Caco-2 (cell line): ENCODE measurements around the gene GALR2. TPM values are rescaled to one million over a fixed set of nuclear protein-coding genes. Genes with fewer than 3 reads are reported as not detected.
A peak's percentile ranks its signal among the peaks of the same experiment; 100 is the strongest.

Experiments used
- BruUV-seq: library from RNA; stranded (reverse); fragments of 400-500 nt; replicated peaks from 2 replicates; lab custom pipeline; 2021; lab: Mats Ljungman, UMichigan
- CTCF ChIA-PET: fragments of 300-600 bp; sonication (Branson Sonifier 250); formaldehyde crosslinking; loops from one replicate; lab custom pipeline; 2022; ENCODE audit warnings: antibody characterized with exemption; lab: Charles Lee
- POLR2A ChIA-PET: fragments of 300-600 bp; sonication (Branson Sonifier 250); formaldehyde crosslinking; loops from one replicate; lab custom pipeline; 2022; ENCODE audit warnings: antibody characterized with exemption; lab: Charles Lee
- DNase-seq, 2 experiments: peaks; one replicate each; pipeline versions ENCODE4 v3.0.0 to v3.0.0-alpha.2; 2020 to 2022
- H3K27me3 ChIP-seq: replicated peaks from 2 replicates; pipeline ENCODE4 v1.6.0; 2011; ENCODE audit warnings: low read length; ENCODE audit not compliant: control insufficient read depth, insufficient read depth
- H3K36me3 ChIP-seq: 2 replicates; pipeline ENCODE4 v1.5.1; 2011; ENCODE audit warnings: low read length; ENCODE audit not compliant: control insufficient read depth, insufficient read depth
- H3K4me1 ChIP-seq: fragments of 250-450 bp; sonication (Bioruptor Pico); 2 replicates; pipeline ENCODE4 v1.5.1; 2020; ENCODE audit warnings: mild to moderate bottlenecking
- H3K4me3 ChIP-seq: 2 replicates; pipeline ENCODE4 v1.5.1; 2011; ENCODE audit warnings: low read depth, mild to moderate bottlenecking, control low read depth, low read length
- H3K9me3 ChIP-seq: fragments of 250-450 bp; sonication (Bioruptor Pico); 2 replicates; pipeline ENCODE4 v1.5.1; 2020; ENCODE audit warnings: mild to moderate bottlenecking, moderate library complexity
- H3K27ac Mint-ChIP-seq: one replicate; pipeline ENCODE4 v1.8.0; 2022; ENCODE audit warnings: mixed read lengths; ENCODE audit not compliant: unreplicated experiment
- H3K27me3 Mint-ChIP-seq: one replicate; pipeline ENCODE4 v1.8.0; 2022; ENCODE audit warnings: mixed read lengths; ENCODE audit not compliant: insufficient read depth, unreplicated experiment
- H3K36me3 Mint-ChIP-seq: one replicate; pipeline ENCODE4 v1.8.0; 2022; ENCODE audit warnings: mild to moderate bottlenecking, mixed read lengths; ENCODE audit not compliant: insufficient read depth, unreplicated experiment
- H3K4me1 Mint-ChIP-seq: one replicate; pipeline ENCODE4 v1.8.0; 2022; ENCODE audit warnings: low read depth, mixed read lengths; ENCODE audit not compliant: unreplicated experiment
- H3K4me3 Mint-ChIP-seq: one replicate; pipeline ENCODE4 v1.8.0; 2022; ENCODE audit warnings: mild to moderate bottlenecking, moderate library complexity, mixed read lengths; ENCODE audit not compliant: unreplicated experiment
- H3K9me3 Mint-ChIP-seq: one replicate; pipeline ENCODE4 v1.8.0; 2022; ENCODE audit warnings: mixed read lengths; ENCODE audit not compliant: unreplicated experiment
- intact Hi-C: fragments of 100-400 bp; cut with micrococcal nuclease; formaldehyde crosslinking; loops from one replicate; pipeline ENCODE4 v1.10.0; 2022; ENCODE audit not compliant: unreplicated experiment
- total RNA-seq: library from RNA; stranded (reverse); gene quantifications from 2 replicates; pipeline ENCODE4 v1.2.3, GENCODE V29; 2022
- TF ChIP-seq, protein P1 (sequence below), 2 experiments: fragments of 200-600 bp in 1 of 2; IDR thresholded peaks; 1 replicate in 1 of 2; 2 replicates in 1 of 2; pipeline versions ENCODE4 v1.5.1 to v1.8.0; 2011 to 2022; ENCODE audit warnings: antibody characterized with exemption in 1 of 2, control low read depth in 1 of 2, inconsistent platforms in 1 of 2, low read depth in 1 of 2, low read length in 1 of 2, mild to moderate bottlenecking in 1 of 2, moderate library complexity in 1 of 2; ENCODE audit not compliant: insufficient read depth in 1 of 2, severe bottlenecking in 1 of 2, unreplicated experiment in 1 of 2

Gene GALR2
- total RNA-seq, 1 experiment from 2014 or later: 0.50 TPM

DNA sequence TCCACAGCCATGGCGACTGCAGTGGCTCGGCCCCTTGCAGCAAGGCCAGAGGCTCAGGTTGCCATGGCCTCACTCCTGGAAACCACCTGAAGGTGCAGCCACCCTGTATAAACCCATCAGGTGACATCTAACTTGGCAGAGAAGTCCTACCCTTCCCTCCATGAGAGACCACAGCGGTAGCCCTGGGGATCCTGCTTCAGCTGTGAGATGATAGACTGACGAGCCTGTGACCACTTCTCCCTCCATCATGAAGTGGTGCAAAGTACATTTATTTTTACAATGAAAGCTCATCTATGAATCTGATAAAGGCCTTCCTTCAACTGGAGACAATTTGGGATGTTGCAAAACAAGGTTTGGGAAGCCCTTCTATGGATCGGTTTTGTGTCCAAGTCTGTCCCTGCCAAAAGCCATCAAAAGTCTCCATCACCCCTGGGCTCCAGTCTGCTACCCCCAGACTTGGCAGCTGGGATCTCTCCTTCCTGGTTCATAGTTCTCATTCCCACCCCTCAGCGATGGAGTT lies 6.2 kb downstream of the GALR2 start:
- Mint-ChIP-seq H3K27ac (no peak overlapping the region), H3K36me3 (peaks cover 63% of the 10 kb centered on the region), H3K4me1 (no peaks in the 10 kb centered on the region), H3K9me3 (no peaks in the 10 kb centered on the region), H3K4me3 (no peak overlapping the region), H3K27me3 (peaks cover 13% of the 10 kb centered on the region)
- POLR2A ChIA-PET: no interaction called here
- intact Hi-C loops: no loop called here
- BruUV-seq: no TSS peak
- Histone ChIP-seq H3K27me3 (no peaks in the 10 kb centered on the region; the same call in 1 of the 2 replicates), H3K9me3 (no peaks in the 10 kb centered on the region), H3K4me1 (no peaks in the 10 kb centered on the region), H3K4me3 (no peak overlapping the region), H3K36me3 (peaks cover 4% of the 10 kb centered on the region)
- DNase-seq: no peak
- TF ChIP-seq, protein P1, sequence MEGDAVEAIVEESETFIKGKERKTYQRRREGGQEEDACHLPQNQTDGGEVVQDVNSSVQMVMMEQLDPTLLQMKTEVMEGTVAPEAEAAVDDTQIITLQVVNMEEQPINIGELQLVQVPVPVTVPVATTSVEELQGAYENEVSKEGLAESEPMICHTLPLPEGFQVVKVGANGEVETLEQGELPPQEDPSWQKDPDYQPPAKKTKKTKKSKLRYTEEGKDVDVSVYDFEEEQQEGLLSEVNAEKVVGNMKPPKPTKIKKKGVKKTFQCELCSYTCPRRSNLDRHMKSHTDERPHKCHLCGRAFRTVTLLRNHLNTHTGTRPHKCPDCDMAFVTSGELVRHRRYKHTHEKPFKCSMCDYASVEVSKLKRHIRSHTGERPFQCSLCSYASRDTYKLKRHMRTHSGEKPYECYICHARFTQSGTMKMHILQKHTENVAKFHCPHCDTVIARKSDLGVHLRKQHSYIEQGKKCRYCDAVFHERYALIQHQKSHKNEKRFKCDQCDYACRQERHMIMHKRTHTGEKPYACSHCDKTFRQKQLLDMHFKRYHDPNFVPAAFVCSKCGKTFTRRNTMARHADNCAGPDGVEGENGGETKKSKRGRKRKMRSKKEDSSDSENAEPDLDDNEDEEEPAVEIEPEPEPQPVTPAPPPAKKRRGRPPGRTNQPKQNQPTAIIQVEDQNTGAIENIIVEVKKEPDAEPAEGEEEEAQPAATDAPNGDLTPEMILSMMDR (IDR thresholded peaks at IDR 0.05; ENCODE audit: insufficient read depth in 1 of 2, low read depth in 1 of 2, low read length in 1 of 2, severe bottlenecking in 1 of 2, unreplicated experiment in 1 of 2): no peak
- CTCF ChIA-PET: interaction anchor here (0.9 kb wide), 1 partner anchor 184 kb away, joined by 4 read pairs; the partner anchor contains the start of gene TRIM65

DNA sequence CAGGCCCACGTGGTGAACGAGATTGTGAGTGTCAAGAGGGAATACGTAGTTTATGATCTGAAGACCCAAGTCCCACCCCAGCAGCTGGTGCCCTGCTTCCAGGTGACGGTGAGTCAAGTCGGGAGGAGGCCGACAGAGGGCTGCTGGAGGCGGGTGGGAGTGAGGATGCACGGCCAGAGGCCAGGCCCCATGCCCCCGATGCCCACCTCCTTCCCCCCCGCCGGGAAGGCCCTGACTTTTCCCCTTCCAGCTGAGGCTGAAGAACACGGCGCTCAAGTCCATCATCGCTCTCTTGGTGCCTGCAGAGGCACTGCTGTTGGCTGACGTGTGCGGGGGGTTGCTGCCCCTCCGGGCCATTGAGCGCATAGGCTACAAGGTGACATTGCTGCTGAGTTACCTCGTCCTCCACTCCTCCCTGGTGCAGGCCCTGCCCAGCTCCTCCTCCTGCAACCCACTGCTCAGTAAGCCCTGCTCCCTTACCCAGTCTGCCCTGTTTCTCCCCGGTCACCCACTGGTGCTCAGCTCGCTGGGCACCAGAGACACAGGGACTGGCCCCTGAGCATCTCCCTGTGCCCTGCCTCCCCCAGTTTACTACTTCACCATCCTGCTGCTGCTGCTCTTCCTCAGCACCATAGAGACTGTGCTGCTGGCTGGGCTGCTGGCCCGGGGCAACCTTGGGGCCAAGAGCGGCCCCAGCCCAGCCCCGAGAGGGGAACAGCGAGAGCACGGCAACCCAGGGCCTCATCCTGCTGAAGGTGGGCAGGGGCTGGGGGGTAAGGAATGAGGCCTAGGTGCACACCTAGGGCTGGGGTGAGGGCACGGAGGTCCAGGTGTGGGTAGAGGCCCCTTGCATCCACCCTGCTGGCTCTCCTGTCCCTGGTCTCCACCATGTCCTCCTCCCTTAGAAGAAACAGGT lies 7.0 kb downstream of the GALR2 start:
- TF ChIP-seq, protein P1 (IDR thresholded peaks at IDR 0.05; ENCODE audit: insufficient read depth in 1 of 2, low read depth in 1 of 2, low read length in 1 of 2, severe bottlenecking in 1 of 2, unreplicated experiment in 1 of 2): no peak
- Mint-ChIP-seq H3K4me1 (no peaks in the 10 kb centered on the region), H3K27ac (peak overlapping the region; percentile 39), H3K4me3 (peak overlapping the region; percentile 18), H3K36me3 (peaks cover 61% of the 10 kb centered on the region), H3K27me3 (peaks cover 13% of the 10 kb centered on the region), H3K9me3 (no peaks in the 10 kb centered on the region)
- ChIA-PET POLR2A (no interaction called here), CTCF (no interaction called here)
- H3K4me1 ChIP-seq: no peaks in the 10 kb centered on the region
- peaks cover 5% of the 10 kb centered on the region for H3K36me3 ChIP-seq
- no peak overlapping the region for H3K4me3 ChIP-seq
- H3K9me3 ChIP-seq: no peaks in the 10 kb centered on the region
- no peaks in the 10 kb centered on the region; the same call in 1 of the 2 replicates for H3K27me3 ChIP-seq
- BruUV-seq: no TSS peak
- intact Hi-C loops: no loop called here
- DNase-seq: no peak

DNA sequence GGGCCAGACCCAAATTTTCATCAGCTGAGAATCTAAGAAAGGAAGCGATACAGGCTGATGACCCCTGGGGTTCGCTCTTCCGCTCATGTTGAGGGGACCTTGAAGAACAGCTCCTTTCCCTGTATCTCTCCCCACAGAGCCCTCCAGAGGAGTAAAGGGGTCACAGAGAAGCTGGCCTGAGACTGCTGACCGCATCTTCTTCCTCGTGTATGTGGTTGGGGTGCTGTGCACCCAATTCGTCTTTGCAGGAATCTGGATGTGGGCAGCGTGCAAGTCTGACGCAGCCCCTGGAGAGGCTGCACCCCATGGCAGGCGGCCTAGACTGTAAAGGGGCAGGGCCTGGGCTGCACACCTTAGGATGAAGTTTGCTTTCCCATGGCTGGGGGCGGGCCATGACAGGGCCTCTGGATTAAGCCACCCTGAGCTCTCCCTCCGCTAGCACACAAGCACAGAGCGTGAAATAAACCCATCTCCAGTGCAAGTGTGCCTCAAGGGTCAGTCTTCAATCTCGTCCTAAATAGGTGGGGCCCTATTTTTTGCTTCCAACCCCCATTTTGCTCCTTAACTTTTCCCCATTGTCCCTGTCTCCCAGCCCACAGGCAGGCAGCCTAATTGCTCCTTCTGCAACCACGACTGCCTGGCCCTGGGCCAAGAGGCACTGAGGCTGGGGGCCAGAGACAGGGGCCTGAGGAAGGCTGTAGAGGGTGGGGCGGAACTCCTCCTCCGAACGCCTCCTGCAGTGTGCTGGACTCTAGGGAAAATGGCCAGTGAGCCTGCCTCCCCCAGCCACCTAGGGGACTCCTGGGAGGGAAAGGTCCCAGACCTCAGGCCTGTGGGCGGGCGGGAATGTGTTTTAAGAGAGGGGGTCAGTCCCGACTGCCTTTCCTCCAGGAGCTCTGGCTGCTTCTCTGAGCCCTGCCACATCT lies 8.0 kb downstream of the GALR2 start:
- Histone ChIP-seq H3K36me3 (peaks cover 5% of the 10 kb centered on the region), H3K27me3 (no peaks in the 10 kb centered on the region), H3K4me3 (no peak overlapping the region), H3K4me1 (no peaks in the 10 kb centered on the region), H3K9me3 (no peaks in the 10 kb centered on the region)
- Mint-ChIP-seq H3K36me3 (peaks cover 55% of the 10 kb centered on the region), H3K4me1 (no peaks in the 10 kb centered on the region), H3K27me3 (peaks cover 6% of the 10 kb centered on the region), H3K27ac (no peak overlapping the region), H3K9me3 (no peaks in the 10 kb centered on the region), H3K4me3 (no peak overlapping the region)
- intact Hi-C loops: no loop called here
- POLR2A ChIA-PET: no interaction called here
- TF ChIP-seq, protein P1 (IDR thresholded peaks at IDR 0.05; ENCODE audit: insufficient read depth in 1 of 2, low read depth in 1 of 2, low read length in 1 of 2, severe bottlenecking in 1 of 2, unreplicated experiment in 1 of 2): no peak
- CTCF ChIA-PET: interaction anchor here (1.3 kb wide), 1 partner anchor 197 kb away, joined by 3 read pairs; no protein-coding TSS in a partner anchor
- no peak for DNase-seq
- BruUV-seq: TSS peak; percentile 11
